HFF-Myc (cell line): Measurements from ENCODE around the gene COPS3.

ENCODE experiments used
- DNase-seq: peaks from one replicate; pipeline ENCODE4 v3.0.0-alpha.2; 2011; ENCODE audit warnings: low read depth; ENCODE audit errors: extremely low read depth
- H3K4me3 ChIP-seq: replicated peaks from 2 replicates; pipeline ENCODE4 v1.5.1; 2011; ENCODE audit warnings: low read depth, mild to moderate bottlenecking, control low read depth, low read length
- CTCF ChIP-seq: IDR thresholded peaks from 2 replicates; pipeline ENCODE4 v1.5.1; 2012; ENCODE audit warnings: mild to moderate bottlenecking, low read depth, low read length, control low read depth; ENCODE audit errors: missing control alignments

Gene COPS3

GRCh38 chr17:17226451-17227265 is 54.4 kb downstream of the COPS3 start:
- H3K4me3 ChIP-seq, result no peak overlapping the region
- no peak for DNase-seq
- TF ChIP-seq CTCF, result no peak

GRCh38 chr17:17225901-17226300 is 55.1 kb downstream of the COPS3 start:
- no peak for DNase-seq
- no peak for TF ChIP-seq CTCF
- no peak overlapping the region for H3K4me3 ChIP-seq

- H3K4me3 ChIP-seq, result no peak overlapping the region
- DNase-seq, result no peak
- TF ChIP-seq CTCF, result no peak
Observed at GRCh38 chr17:17224137-17224536, 56.9 kb downstream of the COPS3 start.

- no peak for DNase-seq
- H3K4me3 ChIP-seq, result no peak overlapping the region
- no peak for TF ChIP-seq CTCF
Observed at GRCh38 chr17:17223736-17224135, 57.3 kb downstream of the COPS3 start.

- DNase-seq, result no peak
- no peak overlapping the region for H3K4me3 ChIP-seq
- no peak for TF ChIP-seq CTCF
Observed at GRCh38 chr17:17221329-17221728, 59.7 kb downstream of the COPS3 start.

- no peak overlapping the region for H3K4me3 ChIP-seq
- no peak for DNase-seq
- no peak for TF ChIP-seq CTCF
Observed at GRCh38 chr17:17220529-17220928, 60.5 kb downstream of the COPS3 start.

- no peak for TF ChIP-seq CTCF
- no peak overlapping the region for H3K4me3 ChIP-seq
- DNase-seq, result no peak
Observed at GRCh38 chr17:17217995-17218394, 63.1 kb downstream of the COPS3 start.
